ENCODE measurements around the gene BTAF1. TPM values are rescaled to one million over a fixed set of nuclear protein-coding genes. Genes with fewer than 3 reads are reported as not detected.

Gene BTAF1
- total and polyA plus RNA-seq, 5 donors: 6.2 to 19.4 (median 15.4) TPM

GRCh38 chr10:91978585-91978984 lies 55.0 kb downstream of the BTAF1 start:
- DNase-seq: no peak
- H3K9me3 ChIP-seq (ENCODE audit: control insufficient read depth, low read length): no peaks in the 10 kb centered on the region
- no peak overlapping the region for H3K27ac ChIP-seq (ENCODE audit: low read length)
- peaks cover 5% of the 10 kb centered on the region for H3K4me1 ChIP-seq (ENCODE audit: control insufficient read depth, insufficient read depth, low read length)
- H3K27me3 ChIP-seq (ENCODE audit: control insufficient read depth, insufficient read depth): no peaks in the 10 kb centered on the region
- no peak overlapping the region for H3K4me3 ChIP-seq (ENCODE audit: low read length)
- intact Hi-C loops (cut with DNase I): no loop called here
- 100% methylated on average over 1 of the region's 1 CpG for WGBS
- no peak for ATAC-seq

- WGBS: 35% methylated on average over 1 of the region's 1 CpG
- Histone ChIP-seq H3K4me3 (ENCODE audit: low read length) (no peak overlapping the region), H3K9me3 (ENCODE audit: control insufficient read depth, low read length) (no peaks in the 10 kb centered on the region), H3K27ac (ENCODE audit: low read length) (no peak overlapping the region), H3K27me3 (ENCODE audit: control insufficient read depth, insufficient read depth) (no peaks in the 10 kb centered on the region), H3K4me1 (ENCODE audit: control insufficient read depth, insufficient read depth, low read length) (peaks cover 5% of the 10 kb centered on the region)
- no peak for ATAC-seq
- intact Hi-C loops (cut with DNase I): no loop called here
- DNase-seq: no peak
Measured at GRCh38 chr10:91980319-91980718, 56.7 kb downstream of the BTAF1 start.

GRCh38 chr10:91983416-91983815 lies 59.8 kb downstream of the BTAF1 start:
- ATAC-seq (peak; percentile 84 to 89), DNase-seq (no peak)
- H3K4me3 ChIP-seq (ENCODE audit: low read length): no peak overlapping the region
- no peaks in the 10 kb centered on the region for H3K4me1 ChIP-seq (ENCODE audit: control insufficient read depth, insufficient read depth, low read length)
- no peak overlapping the region for H3K27ac ChIP-seq (ENCODE audit: low read length)
- no peaks in the 10 kb centered on the region for H3K9me3 ChIP-seq (ENCODE audit: control insufficient read depth, low read length)
- intact Hi-C loops (cut with DNase I): no loop called here
- no peaks in the 10 kb centered on the region for H3K27me3 ChIP-seq (ENCODE audit: control insufficient read depth, insufficient read depth)

DNA sequence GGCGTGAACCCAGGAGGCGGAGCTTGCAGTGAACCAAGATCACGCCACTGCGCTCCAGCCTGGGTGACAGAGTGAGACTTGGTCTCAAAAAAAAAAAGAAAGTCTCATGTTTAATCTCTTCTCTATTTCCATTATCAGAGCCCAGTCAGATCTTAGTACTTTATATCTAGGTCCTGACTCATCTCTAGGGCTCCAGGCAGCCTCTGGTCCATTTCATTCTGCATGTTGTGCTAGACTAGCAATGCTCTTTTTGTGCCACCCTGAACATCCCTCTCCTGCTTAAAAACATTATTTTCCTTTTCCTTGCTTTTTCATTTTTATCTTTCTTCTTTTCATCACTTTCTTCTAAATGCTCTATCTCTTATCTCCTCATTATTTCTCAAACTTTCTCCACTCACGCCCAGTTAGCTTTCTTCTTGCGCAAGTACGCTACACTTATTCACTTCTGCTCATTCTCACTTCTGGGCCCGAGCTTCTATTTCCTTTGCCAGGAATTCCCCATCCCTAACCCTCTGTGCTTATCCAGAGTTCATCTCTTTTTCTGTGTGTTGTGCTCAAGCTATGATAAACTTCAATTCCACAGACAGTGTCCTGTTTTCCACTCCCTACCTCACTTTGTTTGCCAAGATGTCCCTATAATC lies 63.9 kb downstream of the BTAF1 start:
- Histone ChIP-seq H3K27me3 (ENCODE audit: control insufficient read depth, insufficient read depth) (no peaks in the 10 kb centered on the region), H3K27ac (ENCODE audit: low read length) (no peak overlapping the region), H3K9me3 (ENCODE audit: control insufficient read depth, low read length) (no peaks in the 10 kb centered on the region), H3K4me3 (ENCODE audit: low read length) (no peak overlapping the region), H3K4me1 (ENCODE audit: control insufficient read depth, insufficient read depth, low read length) (no peaks in the 10 kb centered on the region)
- ATAC-seq (peak; percentile 75 to 76), DNase-seq (no peak)
- intact Hi-C loops (cut with DNase I): no loop called here
- WGBS: 82% methylated on average over 8 of the region's 8 CpGs

GRCh38 chr10:91992031-91992430 lies 68.5 kb downstream of the BTAF1 start:
- Histone ChIP-seq H3K4me1 (ENCODE audit: control insufficient read depth, insufficient read depth, low read length) (no peaks in the 10 kb centered on the region), H3K9me3 (ENCODE audit: control insufficient read depth, low read length) (no peaks in the 10 kb centered on the region), H3K4me3 (ENCODE audit: low read length) (no peak overlapping the region), H3K27ac (ENCODE audit: low read length) (no peak overlapping the region), H3K27me3 (ENCODE audit: control insufficient read depth, insufficient read depth) (no peaks in the 10 kb centered on the region)
- no peak for ATAC-seq
- WGBS: 96% methylated on average over 1 of the region's 1 CpG
- intact Hi-C loops (cut with DNase I): no loop called here
- no peak for DNase-seq

DNA sequence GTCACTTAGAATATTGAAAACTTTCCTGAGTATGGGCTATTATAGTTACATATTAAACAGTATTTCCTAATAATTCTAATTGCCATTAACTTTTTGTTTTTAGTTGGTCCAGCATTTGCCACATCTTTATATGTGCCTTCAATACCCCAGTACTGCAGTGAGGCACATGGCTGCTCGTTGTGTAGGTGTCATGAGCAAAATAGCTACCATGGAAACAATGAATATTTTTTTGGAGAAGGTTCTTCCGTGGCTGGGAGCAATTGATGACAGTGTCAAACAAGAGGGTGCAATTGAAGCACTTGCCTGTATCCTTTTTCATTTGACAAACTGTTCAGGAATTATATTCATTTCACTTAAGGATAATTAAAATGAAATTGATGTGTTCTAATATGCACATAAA lies 72.7 kb downstream of the BTAF1 start:
- no peak for ATAC-seq
- intact Hi-C loops (cut with DNase I): no loop called here
- Histone ChIP-seq H3K9me3 (ENCODE audit: control insufficient read depth, low read length) (no peaks in the 10 kb centered on the region), H3K27ac (ENCODE audit: low read length) (no peak overlapping the region), H3K27me3 (ENCODE audit: control insufficient read depth, insufficient read depth) (no peaks in the 10 kb centered on the region), H3K4me1 (ENCODE audit: control insufficient read depth, insufficient read depth, low read length) (no peaks in the 10 kb centered on the region), H3K4me3 (ENCODE audit: low read length) (no peak overlapping the region)
- 45% methylated on average over 2 of the region's 2 CpGs for WGBS
- DNase-seq: no peak

DNA sequence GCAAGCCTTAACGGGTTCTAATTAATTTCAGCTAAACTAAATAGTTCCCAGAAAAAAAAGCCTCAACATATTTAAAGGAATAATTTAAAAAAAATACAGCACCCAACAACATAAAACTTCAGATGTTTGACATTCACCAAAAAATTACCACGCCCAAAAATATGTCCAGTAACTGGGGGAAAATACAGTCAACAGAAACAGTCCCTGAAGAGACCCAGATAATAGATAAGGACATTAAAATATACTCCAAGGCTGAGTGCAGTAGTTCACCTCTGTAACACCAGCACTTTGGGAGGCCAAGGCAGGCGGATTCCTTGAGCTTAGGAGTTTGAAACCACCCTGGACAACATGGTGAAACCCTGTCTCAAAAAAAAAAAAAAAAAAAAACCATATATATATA lies 78.0 kb downstream of the BTAF1 start:
- ATAC-seq (no peak), DNase-seq (no peak)
- H3K4me3 ChIP-seq (ENCODE audit: low read length): no peak overlapping the region
- no peaks in the 10 kb centered on the region for H3K4me1 ChIP-seq (ENCODE audit: control insufficient read depth, insufficient read depth, low read length)
- 99% methylated on average over 3 of the region's 3 CpGs for WGBS
- intact Hi-C loops (cut with DNase I): no loop called here
- H3K27ac ChIP-seq (ENCODE audit: low read length): no peak overlapping the region
- no peaks in the 10 kb centered on the region for H3K9me3 ChIP-seq (ENCODE audit: control insufficient read depth, low read length)
- H3K27me3 ChIP-seq (ENCODE audit: control insufficient read depth, insufficient read depth): no peaks in the 10 kb centered on the region

GRCh38 chr10:92001995-92002394 lies 78.4 kb downstream of the BTAF1 start:
- ATAC-seq (no peak), DNase-seq (no peak)
- H3K4me1 ChIP-seq (ENCODE audit: control insufficient read depth, insufficient read depth, low read length): no peaks in the 10 kb centered on the region
- H3K27ac ChIP-seq (ENCODE audit: low read length): no peak overlapping the region
- intact Hi-C loops (cut with DNase I): no loop called here
- no peaks in the 10 kb centered on the region for H3K9me3 ChIP-seq (ENCODE audit: control insufficient read depth, low read length)
- H3K4me3 ChIP-seq (ENCODE audit: low read length): no peak overlapping the region
- H3K27me3 ChIP-seq (ENCODE audit: control insufficient read depth, insufficient read depth): no peaks in the 10 kb centered on the region
- 98% methylated on average over 2 of the region's 2 CpGs for WGBS

DNA sequence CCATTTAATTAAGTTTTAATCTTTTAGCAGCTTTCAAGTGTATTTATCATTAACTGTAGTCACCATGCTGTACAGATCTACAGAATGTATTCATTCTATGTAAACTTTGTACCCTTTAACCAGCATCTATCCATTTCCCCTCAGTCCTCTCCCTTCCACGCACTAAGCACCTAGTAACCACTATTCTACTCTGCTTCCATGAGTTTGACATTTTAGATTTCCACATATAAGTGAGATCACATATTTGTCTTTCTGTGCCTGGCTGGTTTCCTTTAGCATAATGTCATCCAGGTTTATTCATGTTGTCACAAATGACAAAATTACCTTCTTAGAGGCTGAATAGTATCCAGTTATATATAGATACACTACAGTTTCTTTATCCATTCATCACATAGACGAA lies 79.7 kb downstream of the BTAF1 start:
- Histone ChIP-seq H3K4me3 (ENCODE audit: low read length) (no peak overlapping the region), H3K9me3 (ENCODE audit: control insufficient read depth, low read length) (no peaks in the 10 kb centered on the region), H3K27me3 (ENCODE audit: control insufficient read depth, insufficient read depth) (no peaks in the 10 kb centered on the region), H3K4me1 (ENCODE audit: control insufficient read depth, insufficient read depth, low read length) (no peaks in the 10 kb centered on the region), H3K27ac (ENCODE audit: low read length) (no peak overlapping the region)
- WGBS: 81% methylated on average over 2 of the region's 2 CpGs
- ATAC-seq (no peak), DNase-seq (no peak)
- intact Hi-C loops (cut with DNase I): no loop called here

- Histone ChIP-seq H3K27me3 (ENCODE audit: control insufficient read depth, insufficient read depth) (no peaks in the 10 kb centered on the region), H3K9me3 (ENCODE audit: control insufficient read depth, low read length) (no peaks in the 10 kb centered on the region), H3K4me3 (ENCODE audit: low read length) (no peak overlapping the region), H3K27ac (ENCODE audit: low read length) (no peak overlapping the region), H3K4me1 (ENCODE audit: control insufficient read depth, insufficient read depth, low read length) (no peaks in the 10 kb centered on the region)
- no peak for ATAC-seq
- intact Hi-C loops (cut with DNase I): no loop called here
- WGBS: 82% methylated on average over 1 of the region's 1 CpG
- DNase-seq: no peak
Measured at GRCh38 chr10:92005978-92006377, 82.4 kb downstream of the BTAF1 start.

GRCh38 chr10:92009445-92009844 lies 85.9 kb downstream of the BTAF1 start:
- no peaks in the 10 kb centered on the region for H3K9me3 ChIP-seq (ENCODE audit: control insufficient read depth, low read length)
- no peak overlapping the region for H3K4me3 ChIP-seq (ENCODE audit: low read length)
- no peak overlapping the region for H3K27ac ChIP-seq (ENCODE audit: low read length)
- ATAC-seq: no peak
- no peak for DNase-seq
- no peaks in the 10 kb centered on the region for H3K27me3 ChIP-seq (ENCODE audit: control insufficient read depth, insufficient read depth)
- no peaks in the 10 kb centered on the region for H3K4me1 ChIP-seq (ENCODE audit: control insufficient read depth, insufficient read depth, low read length)
- intact Hi-C loops (cut with DNase I): no loop called here
- WGBS: 91% methylated on average over 1 of the region's 1 CpG

- DNase-seq: no peak
- H3K27ac ChIP-seq (ENCODE audit: low read length): no peak overlapping the region
Measured at GRCh38 chr10:92010047-92010735, 86.6 kb downstream of the BTAF1 start.

More at GRCh38 chr10:92010047-92010735, 86.6 kb downstream of the BTAF1 start:
- ATAC-seq: no peak
- Histone ChIP-seq H3K4me3 (ENCODE audit: low read length) (no peak overlapping the region), H3K4me1 (ENCODE audit: control insufficient read depth, insufficient read depth, low read length) (no peaks in the 10 kb centered on the region), H3K9me3 (ENCODE audit: control insufficient read depth, low read length) (no peaks in the 10 kb centered on the region), H3K27me3 (ENCODE audit: control insufficient read depth, insufficient read depth) (no peaks in the 10 kb centered on the region)
- intact Hi-C loops (cut with DNase I): no loop called here
